Hematopoietic multipotent progenitor cell treated with erythropoietin and hydrocortisone succinate and interleukin-3 and kit ligand, for 8 days (in vitro differentiated cells): Measurements from ENCODE around the gene KCNE1.

Experiments
- DNase-seq: peaks from one replicate; pipeline ENCODE4 v3.0.0-alpha.2; 2015

The KCNE1 gene

GRCh38 chr21:34534522-34534921, 22.5 kb upstream of the KCNE1 start:
- DNase-seq: no peak

- DNase-seq: no peak
Observed at GRCh38 chr21:34533938-34534337, 21.9 kb upstream of the KCNE1 start.

GRCh38 chr21:34531399-34531798, 19.4 kb upstream of the KCNE1 start:
- no peak for DNase-seq

GRCh38 chr21:34530261-34530660, 18.3 kb upstream of the KCNE1 start:
- DNase-seq: no peak

GRCh38 chr21:34528131-34528561, 16.1 kb upstream of the KCNE1 start:
- no peak for DNase-seq

GRCh38 chr21:34526618-34527290, 14.7 kb upstream of the KCNE1 start:
- no peak for DNase-seq

- no peak for DNase-seq
Observed at GRCh38 chr21:34526241-34526617, 14.2 kb upstream of the KCNE1 start.

GRCh38 chr21:34524646-34525601, 12.9 kb upstream of the KCNE1 start:
- DNase-seq: no peak

- DNase-seq: no peak
Observed at GRCh38 chr21:34523019-34523555, 11.1 kb upstream of the KCNE1 start.

- DNase-seq: no peak
Observed at GRCh38 chr21:34522284-34522683, 10.3 kb upstream of the KCNE1 start.

GRCh38 chr21:34521561-34521960, 9.6 kb upstream of the KCNE1 start:
- DNase-seq: no peak

- no peak for DNase-seq
Observed at GRCh38 chr21:34520764-34521508, 8.9 kb upstream of the KCNE1 start.

GRCh38 chr21:34520281-34520680, 8.3 kb upstream of the KCNE1 start:
- DNase-seq: no peak

GRCh38 chr21:34519694-34520093, 7.7 kb upstream of the KCNE1 start:
- no peak for DNase-seq

- no peak for DNase-seq
Observed at GRCh38 chr21:34519016-34519415, 7.0 kb upstream of the KCNE1 start.

GRCh38 chr21:34518301-34518700, 6.3 kb upstream of the KCNE1 start:
- DNase-seq: no peak

GRCh38 chr21:34517491-34518245, 5.7 kb upstream of the KCNE1 start:
- peak; percentile 48 for DNase-seq

GRCh38 chr21:34517039-34517438, 5.0 kb upstream of the KCNE1 start:
- no peak for DNase-seq

GRCh38 chr21:34514576-34515115, 2.6 kb upstream of the KCNE1 start:
- DNase-seq: no peak

- DNase-seq: no peak
Observed at GRCh38 chr21:34513129-34513675, 1.2 kb upstream of the KCNE1 start.

- no peak for DNase-seq
Observed at GRCh38 chr21:34511181-34511580, 829 bp downstream of the KCNE1 start.
